Loucy (cell line): Measurements from ENCODE around the gene MYOZ3.

Experiments
- H2AFZ ChIP-seq: fragments of 200-600 bp; sonication (generic); 2 replicates; pipeline ENCODE4 v1.6.0; 2016; ENCODE audit warnings: antibody characterized with exemption, mild to moderate bottlenecking, low read length, moderate library complexity
- H3F3A ChIP-seq: fragments of 200-600 bp; 2 replicates; pipeline ENCODE4 v1.6.0; 2016; ENCODE audit warnings: antibody characterized with exemption, low read depth, mild to moderate bottlenecking
- H3K27me3 ChIP-seq: fragments of 200-600 bp; sonication (generic); 2 replicates; pipeline ENCODE4 v1.6.1; 2014; ENCODE audit warnings: low read length, mild to moderate bottlenecking; ENCODE audit not compliant: insufficient read depth, poor library complexity, severe bottlenecking
- H3K36me3 ChIP-seq: fragments of 200-600 bp; sonication (generic); 2 replicates; pipeline ENCODE4 v1.6.1; 2016; ENCODE audit warnings: low read length; ENCODE audit not compliant: insufficient read depth
- H3K4me1 ChIP-seq: fragments of 200-600 bp; sonication (generic); 2 replicates; pipeline ENCODE4 v1.5.1; 2014; ENCODE audit warnings: low read length, mild to moderate bottlenecking; ENCODE audit not compliant: insufficient read depth, poor library complexity, severe bottlenecking
- H3K4me2 ChIP-seq: fragments of 200-600 bp; sonication (generic); 2 replicates; pipeline ENCODE4 v1.6.0; 2014; ENCODE audit warnings: antibody characterized with exemption, low read length, low read depth, mild to moderate bottlenecking; ENCODE audit not compliant: poor library complexity, severe bottlenecking
- H3K4me3 ChIP-seq: fragments of 200-600 bp; sonication (generic); 2 replicates; pipeline ENCODE4 v1.5.1; 2014; ENCODE audit warnings: low read length, mild to moderate bottlenecking, mixed read lengths; ENCODE audit not compliant: poor library complexity, severe bottlenecking
- H3K79me2 ChIP-seq: fragments of 200-600 bp; sonication (generic); 2 replicates; pipeline ENCODE4 v1.6.1; 2014; ENCODE audit warnings: low read length; ENCODE audit not compliant: insufficient read depth
- H3K9ac ChIP-seq: fragments of 200-600 bp; sonication (generic); 2 replicates; pipeline ENCODE4 v1.6.0; 2014; ENCODE audit warnings: mild to moderate bottlenecking, low read depth, low read length, moderate library complexity; ENCODE audit not compliant: poor library complexity, severe bottlenecking
- H3K9me2 ChIP-seq: fragments of 200-600 bp; sonication (generic); replicated peaks from 2 replicates; pipeline ENCODE4 v1.6.1; 2016; ENCODE audit warnings: low read depth, low read length, mixed read lengths
- H3K9me3 ChIP-seq: fragments of 200-600 bp; sonication (generic); 2 replicates; pipeline ENCODE4 v1.6.1; 2014; ENCODE audit warnings: mild to moderate bottlenecking, antibody characterized with exemption, low read length, low read depth; ENCODE audit not compliant: insufficient read depth
- H4K20me1 ChIP-seq: fragments of 200-600 bp; sonication (generic); 2 replicates; pipeline ENCODE4 v1.6.0; 2014; ENCODE audit warnings: antibody characterized with exemption, low read length, mild to moderate bottlenecking; ENCODE audit not compliant: insufficient read depth, poor library complexity, severe bottlenecking
- EZH2phosphoT487 ChIP-seq: fragments of 200-600 bp; IDR thresholded peaks from 2 replicates; pipeline ENCODE4 v1.6.1; 2018; ENCODE audit warnings: antibody characterized with exemption, mild to moderate bottlenecking, moderate library complexity, borderline replicate concordance
- TF ChIP-seq, protein P1 (sequence below): fragments of 200-600 bp; sonication (generic); conservative IDR thresholded peaks from 2 replicates; pipeline ENCODE4 v1.5.1; 2014; ENCODE audit warnings: mild to moderate bottlenecking, antibody characterized with exemption, low read length

The MYOZ3 gene

DNA sequence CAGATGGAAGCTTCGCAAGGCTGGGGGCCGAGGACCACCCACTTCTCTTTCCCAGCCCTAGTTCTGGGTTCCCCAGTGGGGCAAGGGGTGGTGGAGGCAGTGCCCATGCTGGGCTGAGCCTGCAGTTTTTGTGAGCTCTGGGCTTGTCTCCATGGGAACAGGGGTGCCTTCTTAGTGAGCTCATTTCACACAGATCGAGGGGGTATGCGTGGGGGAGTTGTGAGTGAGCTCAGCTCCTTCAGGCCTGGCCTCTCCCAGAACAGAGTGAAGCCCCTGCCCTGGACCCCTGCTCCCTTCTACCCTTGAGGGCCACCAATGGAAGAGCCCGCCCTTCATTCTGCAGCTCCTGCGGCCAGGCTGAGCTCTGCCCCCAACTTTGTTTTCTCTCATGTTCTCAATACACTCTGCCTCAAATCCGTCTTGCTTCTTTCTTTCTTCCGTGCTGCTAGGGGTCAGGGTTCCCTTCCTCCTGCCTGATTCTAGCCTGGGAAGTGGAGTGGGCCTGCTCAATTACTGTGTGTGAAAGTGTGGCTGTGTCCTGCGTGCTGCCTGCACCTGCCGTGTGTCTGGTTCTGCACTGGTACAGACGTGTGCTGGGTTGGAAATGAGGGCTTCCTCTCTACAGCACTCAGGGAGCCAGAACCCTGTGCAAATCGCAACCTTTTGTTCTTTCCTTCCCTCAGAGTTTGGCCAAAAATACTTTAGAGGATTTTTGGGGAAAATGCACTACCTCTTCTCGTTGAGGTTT, 9.0 kb upstream of the MYOZ3 start:
- Histone ChIP-seq H3K36me3 (no peaks in the 10 kb centered on the region), H3K4me1 (peaks cover 8% of the 10 kb centered on the region), H3K27me3 (no peaks in the 10 kb centered on the region), H3F3A (no peaks in the 10 kb centered on the region), H3K9me3 (no peaks in the 10 kb centered on the region), H2AFZ (no peak overlapping the region), H3K4me3 (no peak overlapping the region), H3K4me2 (no peak overlapping the region), H4K20me1 (no peaks in the 10 kb centered on the region), H3K9me2 (no peaks in the 10 kb centered on the region), H3K9ac (no peak overlapping the region), H3K79me2 (no peaks in the 10 kb centered on the region)
- TF ChIP-seq, protein P1, sequence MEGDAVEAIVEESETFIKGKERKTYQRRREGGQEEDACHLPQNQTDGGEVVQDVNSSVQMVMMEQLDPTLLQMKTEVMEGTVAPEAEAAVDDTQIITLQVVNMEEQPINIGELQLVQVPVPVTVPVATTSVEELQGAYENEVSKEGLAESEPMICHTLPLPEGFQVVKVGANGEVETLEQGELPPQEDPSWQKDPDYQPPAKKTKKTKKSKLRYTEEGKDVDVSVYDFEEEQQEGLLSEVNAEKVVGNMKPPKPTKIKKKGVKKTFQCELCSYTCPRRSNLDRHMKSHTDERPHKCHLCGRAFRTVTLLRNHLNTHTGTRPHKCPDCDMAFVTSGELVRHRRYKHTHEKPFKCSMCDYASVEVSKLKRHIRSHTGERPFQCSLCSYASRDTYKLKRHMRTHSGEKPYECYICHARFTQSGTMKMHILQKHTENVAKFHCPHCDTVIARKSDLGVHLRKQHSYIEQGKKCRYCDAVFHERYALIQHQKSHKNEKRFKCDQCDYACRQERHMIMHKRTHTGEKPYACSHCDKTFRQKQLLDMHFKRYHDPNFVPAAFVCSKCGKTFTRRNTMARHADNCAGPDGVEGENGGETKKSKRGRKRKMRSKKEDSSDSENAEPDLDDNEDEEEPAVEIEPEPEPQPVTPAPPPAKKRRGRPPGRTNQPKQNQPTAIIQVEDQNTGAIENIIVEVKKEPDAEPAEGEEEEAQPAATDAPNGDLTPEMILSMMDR: no peak
- TF ChIP-seq EZH2phosphoT487: no peak

DNA sequence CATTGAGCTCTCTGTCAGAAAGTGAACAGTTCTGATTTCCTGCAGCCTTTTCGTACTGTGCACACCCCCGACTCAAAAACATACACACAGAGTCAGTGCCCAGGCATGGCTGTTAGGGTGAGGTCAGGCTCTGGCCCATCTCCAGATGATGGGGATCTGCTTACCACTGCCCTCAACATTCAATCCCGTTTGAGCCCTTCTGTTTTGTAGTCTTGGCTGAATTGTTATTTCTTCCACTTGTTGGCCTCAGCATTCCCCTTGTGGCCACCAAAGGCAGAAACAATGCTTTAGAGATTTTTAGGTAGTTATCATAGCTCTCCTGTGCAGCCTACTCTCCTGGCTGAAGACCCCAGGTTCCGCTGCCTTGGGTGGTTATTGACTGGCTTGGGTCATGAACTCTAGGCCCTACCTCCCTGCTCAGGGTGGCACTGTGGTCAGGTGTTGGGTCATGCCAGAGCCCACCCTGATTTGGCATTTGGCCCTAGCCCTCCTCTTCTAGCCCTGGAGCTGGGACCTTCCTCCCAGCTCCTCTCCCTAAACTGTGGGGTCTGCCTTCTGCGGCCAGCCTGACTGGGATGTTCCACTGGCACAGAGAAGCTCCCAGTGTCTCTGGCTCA, 7.8 kb upstream of the MYOZ3 start:
- no peak for TF ChIP-seq EZH2phosphoT487
- TF ChIP-seq, protein P1: no peak
- H3K9ac ChIP-seq: no peak overlapping the region

DNA sequence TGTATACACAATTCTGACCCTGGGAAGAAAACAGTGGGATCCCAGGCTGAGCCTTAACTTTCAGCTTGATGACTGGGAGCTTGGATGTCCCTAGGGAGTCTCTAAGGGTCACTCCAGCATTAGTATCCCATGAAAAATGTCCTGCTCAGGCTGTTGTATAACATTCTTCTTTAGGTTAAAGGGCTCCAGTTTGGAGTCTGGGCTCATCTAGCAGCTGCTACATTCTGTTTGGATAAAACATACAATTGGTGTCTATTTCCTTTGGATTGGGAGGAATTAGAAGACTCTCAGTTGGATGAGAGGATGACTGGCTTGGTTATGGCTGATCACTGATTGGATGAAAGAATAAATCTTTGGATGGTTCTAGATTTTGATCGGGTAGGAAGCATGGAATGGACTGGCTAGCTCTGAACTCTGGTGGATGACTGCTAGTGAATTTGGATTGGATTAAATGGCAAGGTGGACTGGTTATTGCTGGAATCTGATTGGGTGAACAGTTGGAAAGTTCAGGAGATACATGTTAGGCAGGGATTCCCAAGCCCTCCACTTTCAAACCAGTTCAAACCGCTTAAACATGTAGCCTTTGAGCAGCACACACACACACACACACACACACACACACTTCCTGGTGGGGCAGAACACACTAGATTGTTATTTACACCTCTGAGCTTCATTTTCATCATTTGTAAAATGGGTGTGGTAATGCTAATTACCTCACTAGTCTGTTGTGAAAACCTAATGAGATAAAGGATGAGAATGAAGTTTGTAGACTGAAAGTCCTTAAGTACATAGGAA, 7.1 kb upstream of the MYOZ3 start:
- H3K36me3 ChIP-seq: no peaks in the 10 kb centered on the region
- H3K9ac ChIP-seq: no peak overlapping the region
- H3F3A ChIP-seq: no peaks in the 10 kb centered on the region
- no peaks in the 10 kb centered on the region for H3K79me2 ChIP-seq
- H3K9me2 ChIP-seq: no peaks in the 10 kb centered on the region
- no peak overlapping the region for H2AFZ ChIP-seq
- TF ChIP-seq, protein P1: no peak
- H3K27me3 ChIP-seq: no peaks in the 10 kb centered on the region
- H3K9me3 ChIP-seq: no peaks in the 10 kb centered on the region
- H3K4me2 ChIP-seq: no peak overlapping the region
- H3K4me1 ChIP-seq: peaks cover 12% of the 10 kb centered on the region
- H3K4me3 ChIP-seq: no peak overlapping the region
- H4K20me1 ChIP-seq: no peaks in the 10 kb centered on the region

More for the DNA sequence above, 7.8 kb upstream of the MYOZ3 start:
- Histone ChIP-seq H3K4me1 (peaks cover 12% of the 10 kb centered on the region), H3K27me3 (no peaks in the 10 kb centered on the region), H3K4me3 (no peak overlapping the region), H3K36me3 (no peaks in the 10 kb centered on the region), H3K9me3 (no peaks in the 10 kb centered on the region), H3K9me2 (no peaks in the 10 kb centered on the region), H3K4me2 (no peak overlapping the region), H2AFZ (no peak overlapping the region), H4K20me1 (no peaks in the 10 kb centered on the region), H3K79me2 (no peaks in the 10 kb centered on the region), H3F3A (no peaks in the 10 kb centered on the region)
